ENCODE data around the gene POLR1A.

GRCh38 chr2:86031151-86031550 is 74.5 kb downstream of the POLR1A start:
- TF ChIP-seq, protein P1, sequence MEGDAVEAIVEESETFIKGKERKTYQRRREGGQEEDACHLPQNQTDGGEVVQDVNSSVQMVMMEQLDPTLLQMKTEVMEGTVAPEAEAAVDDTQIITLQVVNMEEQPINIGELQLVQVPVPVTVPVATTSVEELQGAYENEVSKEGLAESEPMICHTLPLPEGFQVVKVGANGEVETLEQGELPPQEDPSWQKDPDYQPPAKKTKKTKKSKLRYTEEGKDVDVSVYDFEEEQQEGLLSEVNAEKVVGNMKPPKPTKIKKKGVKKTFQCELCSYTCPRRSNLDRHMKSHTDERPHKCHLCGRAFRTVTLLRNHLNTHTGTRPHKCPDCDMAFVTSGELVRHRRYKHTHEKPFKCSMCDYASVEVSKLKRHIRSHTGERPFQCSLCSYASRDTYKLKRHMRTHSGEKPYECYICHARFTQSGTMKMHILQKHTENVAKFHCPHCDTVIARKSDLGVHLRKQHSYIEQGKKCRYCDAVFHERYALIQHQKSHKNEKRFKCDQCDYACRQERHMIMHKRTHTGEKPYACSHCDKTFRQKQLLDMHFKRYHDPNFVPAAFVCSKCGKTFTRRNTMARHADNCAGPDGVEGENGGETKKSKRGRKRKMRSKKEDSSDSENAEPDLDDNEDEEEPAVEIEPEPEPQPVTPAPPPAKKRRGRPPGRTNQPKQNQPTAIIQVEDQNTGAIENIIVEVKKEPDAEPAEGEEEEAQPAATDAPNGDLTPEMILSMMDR (IDR thresholded peaks at IDR 0.05; ENCODE audit: low read depth, low read length), result no peak
- TF ChIP-seq, protein P2, sequence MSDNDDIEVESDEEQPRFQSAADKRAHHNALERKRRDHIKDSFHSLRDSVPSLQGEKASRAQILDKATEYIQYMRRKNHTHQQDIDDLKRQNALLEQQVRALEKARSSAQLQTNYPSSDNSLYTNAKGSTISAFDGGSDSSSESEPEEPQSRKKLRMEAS (IDR thresholded peaks at IDR 0.05; ENCODE audit: low read depth, low read length), result no peak
- TF ChIP-seq POLR2A (IDR thresholded peaks at IDR 0.05; ENCODE audit: extremely low read depth, insufficient read length) (no peak), MYC (IDR thresholded peaks at IDR 0.05; ENCODE audit: low read depth, low read length) (no peak)

Measured in NB4 (cell line).